Glutamatergic neuron (in vitro differentiated cells): ENCODE measurements around the gene CLIP1. TPM values are rescaled to one million over a fixed set of nuclear protein-coding genes. Genes with fewer than 3 reads are reported as not detected.
"Not testable (repeated sequence)": the region's sequence is repeated elsewhere in the genome, so short reads cannot be mapped to it uniquely, and the experiment has no call there.

ENCODE experiments used
- DNase-seq: peaks from one replicate; pipeline ENCODE4 v3.0.0; 2022
- H3K27ac Mint-ChIP-seq: one replicate; pipeline ENCODE4 v1.8.0; 2020; ENCODE audit warnings: mild to moderate bottlenecking, mixed read lengths, inconsistent platforms; ENCODE audit not compliant: unreplicated experiment
- H3K27me3 Mint-ChIP-seq: one replicate; pipeline ENCODE4 v1.8.0; 2020; ENCODE audit warnings: mild to moderate bottlenecking, moderate library complexity, mixed read lengths, inconsistent platforms; ENCODE audit not compliant: unreplicated experiment
- H3K36me3 Mint-ChIP-seq: one replicate; pipeline ENCODE4 v1.8.0; 2020; ENCODE audit warnings: mild to moderate bottlenecking, mixed read lengths, inconsistent platforms; ENCODE audit not compliant: unreplicated experiment
- H3K4me1 Mint-ChIP-seq: one replicate; pipeline ENCODE4 v1.8.0; 2020; ENCODE audit warnings: mild to moderate bottlenecking, low read depth, mixed read lengths, inconsistent platforms; ENCODE audit not compliant: unreplicated experiment
- H3K4me3 Mint-ChIP-seq: one replicate; pipeline ENCODE4 v1.8.0; 2020; ENCODE audit warnings: mild to moderate bottlenecking, mixed read lengths, inconsistent platforms; ENCODE audit not compliant: unreplicated experiment
- H3K9me3 Mint-ChIP-seq: one replicate; pipeline ENCODE4 v1.8.0; 2020; ENCODE audit warnings: mild to moderate bottlenecking, moderate library complexity, mixed read lengths, inconsistent platforms; ENCODE audit not compliant: unreplicated experiment
- CTCF ChIP-seq: fragments of 200-600 bp; sonication (generic); IDR thresholded peaks from one replicate; pipeline ENCODE4 v1.5.0; 2021; ENCODE audit not compliant: partially characterized antibody, unreplicated experiment
- total RNA-seq: library from RNA; stranded (reverse); fragmentation: NEBNext Ultra II Directional; extraction: Animal tissue kit (Norgen Biotek cat#: 25700); gene quantifications from one replicate; pipeline ENCODE4 v1.2.1, GENCODE V29; 2021; ENCODE audit not compliant: unreplicated experiment

CLIP1 gene
- total RNA-seq, 1 donor from 2014 or later = 65.7 TPM

GRCh38 chr12:122363782-122364181 is 58.7 kb downstream of the CLIP1 start:
- Mint-ChIP-seq H3K4me1 (peaks cover 4% of the 10 kb centered on the region), H3K4me3 (no peak overlapping the region), H3K9me3 (peaks cover 3% of the 10 kb centered on the region), H3K36me3 (no peaks in the 10 kb centered on the region), H3K27me3 (peaks cover 2% of the 10 kb centered on the region), H3K27ac (no peak overlapping the region)
- no peak for TF ChIP-seq CTCF
- no peak for DNase-seq

GRCh38 chr12:122362755-122363154 is 59.7 kb downstream of the CLIP1 start:
- Mint-ChIP-seq H3K36me3 (no peaks in the 10 kb centered on the region), H3K4me1 (peaks cover 4% of the 10 kb centered on the region)
- no peak for TF ChIP-seq CTCF

GRCh38 chr12:122358403-122358802 is 64.1 kb downstream of the CLIP1 start:
- H3K4me3 Mint-ChIP-seq, H3K27ac Mint-ChIP-seq, H3K27me3 Mint-ChIP-seq, H3K4me1 Mint-ChIP-seq, DNase-seq, H3K36me3 Mint-ChIP-seq: not testable (repeated sequence)
- H3K9me3 Mint-ChIP-seq = peaks cover 11% of the 10 kb centered on the region

More at GRCh38 chr12:122362755-122363154, 59.7 kb downstream of the CLIP1 start:
- peaks cover 3% of the 10 kb centered on the region for H3K9me3 Mint-ChIP-seq
- peaks cover 2% of the 10 kb centered on the region for H3K27me3 Mint-ChIP-seq
- H3K27ac Mint-ChIP-seq = no peak overlapping the region
- no peak overlapping the region for H3K4me3 Mint-ChIP-seq
- DNase-seq = no peak

DNA sequence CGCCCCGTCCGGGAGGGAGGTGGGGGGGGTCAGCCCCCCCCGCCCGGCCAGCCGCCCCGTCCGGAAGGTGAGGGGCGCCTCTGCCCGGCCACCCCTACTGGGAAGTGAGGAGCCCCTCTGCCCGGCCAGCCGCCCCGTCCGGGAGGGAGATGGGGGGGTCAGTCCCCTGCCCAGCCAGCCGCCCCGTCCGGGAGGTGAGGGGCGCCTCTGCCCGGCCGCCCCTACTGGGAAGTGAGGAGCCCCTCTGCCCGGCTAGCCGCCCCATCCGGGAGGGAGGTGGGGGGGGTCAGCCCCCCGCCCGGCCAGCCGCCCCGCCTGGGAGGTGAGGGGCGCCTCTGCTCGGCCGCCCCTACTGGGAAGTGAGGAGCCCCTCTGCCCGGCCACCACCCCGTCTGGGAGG is 64.9 kb downstream of the CLIP1 start:
- H3K36me3 Mint-ChIP-seq, H3K27ac Mint-ChIP-seq, H3K27me3 Mint-ChIP-seq, H3K4me3 Mint-ChIP-seq, H3K4me1 Mint-ChIP-seq, DNase-seq: not testable (repeated sequence)
- peaks cover 11% of the 10 kb centered on the region for H3K9me3 Mint-ChIP-seq

DNA sequence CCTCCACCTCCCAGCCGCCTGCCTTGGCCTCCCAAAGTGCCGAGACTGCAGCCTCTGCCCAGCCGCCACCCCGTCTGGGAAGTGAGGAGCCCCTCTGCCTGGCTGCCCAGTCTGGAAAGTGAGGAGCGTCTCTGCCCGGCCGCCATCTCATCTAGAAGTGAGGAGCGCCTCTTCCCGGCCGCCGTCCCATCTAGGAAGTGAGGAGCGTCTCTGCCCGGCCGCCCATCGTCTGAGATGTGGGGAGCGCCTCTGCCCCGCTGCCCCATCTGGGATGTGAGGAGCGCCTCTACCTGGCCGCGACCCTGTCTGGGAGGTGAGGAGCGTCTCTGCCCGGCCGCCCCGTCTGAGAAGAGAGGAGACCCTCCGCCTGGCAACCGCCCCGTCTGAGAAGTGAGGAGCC is 65.5 kb downstream of the CLIP1 start:
- not testable (repeated sequence) for H3K27ac Mint-ChIP-seq, H3K27me3 Mint-ChIP-seq, DNase-seq, H3K36me3 Mint-ChIP-seq, H3K4me1 Mint-ChIP-seq, H3K4me3 Mint-ChIP-seq
- peaks cover 11% of the 10 kb centered on the region for H3K9me3 Mint-ChIP-seq

DNA sequence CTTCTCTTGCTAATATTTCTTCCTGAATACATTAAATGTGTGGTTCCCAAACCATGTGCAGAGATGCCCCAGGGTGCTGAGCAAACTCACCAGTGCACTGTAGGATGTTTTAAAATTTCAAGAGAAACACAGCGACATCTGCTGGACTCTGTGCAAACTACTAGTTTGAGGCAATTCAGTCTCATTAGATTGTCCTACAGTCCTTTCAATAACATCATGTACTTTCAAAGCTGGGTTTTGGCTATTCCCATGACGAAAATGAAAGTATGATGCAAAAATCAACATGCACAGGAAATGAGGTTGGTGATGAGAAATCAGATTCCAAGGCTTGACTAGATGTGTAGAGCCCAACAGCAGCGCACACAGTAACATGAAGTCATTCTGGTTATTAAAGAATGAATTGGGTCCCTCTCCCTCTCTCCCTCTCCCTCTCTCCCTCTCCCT is 66.3 kb downstream of the CLIP1 start:
- peak; percentile 82 for TF ChIP-seq CTCF
- no peaks in the 10 kb centered on the region for H3K27me3 Mint-ChIP-seq
- H3K9me3 Mint-ChIP-seq = peaks cover 11% of the 10 kb centered on the region
- DNase-seq = peak; percentile 52
- H3K27ac Mint-ChIP-seq = peak overlapping the region; percentile 41
- peaks cover 2% of the 10 kb centered on the region for H3K4me1 Mint-ChIP-seq
- peaks cover 4% of the 10 kb centered on the region for H3K36me3 Mint-ChIP-seq
- no peak overlapping the region for H3K4me3 Mint-ChIP-seq
